ENCODE measurements around the gene PDZD4. TPM values are rescaled to one million over a fixed set of nuclear protein-coding genes. Genes with fewer than 3 reads are reported as not detected.

PDZD4 gene
- total and polyA plus RNA-seq, 9 of the 15 experiments (the other 6 are each of a cell fraction or from before 2014, with no cell fraction given) = 0.05 to 0.38 (median 0.07) TPM; not detected in 5

- TF ChIP-seq GMEB1 (CRISPR knock-in tag; IDR thresholded peaks at IDR 0.05) (no peak), PKNOX1 (IDR thresholded peaks at IDR 0.05) (peak; percentile 15; the same call in 1 of the 2 replicates), DMBX1 (CRISPR knock-in tag; IDR thresholded peaks at IDR 0.05; ENCODE audit: borderline replicate concordance) (no peak), HMGXB4 (CRISPR knock-in tag; IDR thresholded peaks at IDR 0.05) (no peak), HOMEZ (CRISPR knock-in tag; IDR thresholded peaks at IDR 0.05) (no peak)
Measured at GRCh38 chrX:153782313-153782712, 48.0 kb downstream of the PDZD4 start (continued).

Measured in K562 (cell line).